Pancreas (tissue), 10 donors: ENCODE data around the gene LIG1. TPM values are rescaled to one million over a fixed set of nuclear protein-coding genes. Genes with fewer than 3 reads are reported as not detected.

ENCODE experiments used
- ATAC-seq, 4 donors: fragments of 200-7000 bp; cut with Tn5 transposase; one replicate each; pipeline versions ENCODE4 v1.8.0 to v1.9.1; 2020; ENCODE audit warnings: mild to moderate bottlenecking in 4 of 4, moderate library complexity in 4 of 4
- DNase-seq, 6 donors: peaks; one replicate each; pipeline ENCODE4 v3.0.0-alpha.2; 2020
- FAIRE-seq: peaks from 2 replicates; lab custom pipeline; 2012; peaks lifted over from hg19 to GRCh38; lab: Jason Lieb, UNC
- H3K27ac ChIP-seq, 4 donors: fragments of 200-600 bp; sonication (generic); 1 replicate in 3 of 4; 2 replicates in 1 of 4; pipeline versions ENCODE4 v1.5.0 to v1.8.0; 2020
- H3K27me3 ChIP-seq, 4 donors: fragments of 200-600 bp; one replicate each; pipeline ENCODE4 v1.8.0; 2021
- H3K36me3 ChIP-seq, 3 donors: fragments of 200-600 bp; sonication (generic) in 1 of 3; one replicate each; pipeline versions ENCODE4 v1.5.0 to v1.8.0; 2020 to 2021
- H3K4me1 ChIP-seq, 3 donors: fragments of 200-600 bp; one replicate each; pipeline ENCODE4 v1.8.0; 2021
- H3K4me3 ChIP-seq, 4 donors: fragments of 200-600 bp; sonication (generic) in 2 of 4; one replicate each; pipeline versions ENCODE4 v1.5.0 to v1.8.0; 2020 to 2021
- H3K9me3 ChIP-seq, 4 donors: fragments of 200-600 bp; one replicate each; pipeline ENCODE4 v1.8.0; 2021
- CTCF ChIP-seq, 4 donors: fragments of 200-600 bp; sonication (generic) in 3 of 4; IDR thresholded peaks; one replicate each; pipeline versions ENCODE4 v1.5.0 to v1.8.0; 2021; ENCODE audit warnings: antibody characterized with exemption in 4 of 4
- WGBS, 2 donors: extraction: QIAGEN DNeasy Blood & Tissue Kit; methylation state at CpG; one replicate each; pipeline ENCODE4 v1.1.7; 2013; 5-methylcytosine and 5-hydroxymethylcytosine counted together
- intact Hi-C, 3 donors: fragments of 100-400 bp; cut with DNase I; formaldehyde crosslinking; loops; one replicate each; pipeline versions ENCODE4 v1.11.1 to v1.14.2; 2022
- polyA plus RNA-seq, 2 donors: library from polyadenylated mRNA; stranded (reverse); fragments of 200-250 nt; gene quantifications; one replicate each; pipeline ENCODE4 v1.2.3, GENCODE V29; 2013
- total RNA-seq, 6 donors: library from RNA; stranded (reverse); fragmentation: NEBNext Ultra II Directional in 4 of 6; extraction: Animal tissue kit (Norgen Biotek cat#: 25700) in 4 of 6; gene quantifications; one replicate each; pipeline versions ENCODE4 v1.2.1 to v1.2.4, GENCODE V29; 2021 to 2023
- donor health status: healthy with polysubstance abuse.
- donor health status: DM: no; HTN: no; CAD: no; lungs with moderate emphysema.
- donor health status: DM: no; HTN: no; CAD: no.
- donor health status: control.
- donor health status: control.
- donor health status: Bipolar disorder and iron deficiency.
- donor health status: DM: yes; HTN: yes; CAD: no.
- donor health status: DM: no; HTN: no; CAD: no.
- donor health status: DM: no; HTN: no; CAD: no.
- donor health status: DM: yes; HTN: yes; CAD: no.

LIG1 gene
- total and polyA plus RNA-seq, 8 donors, result 10.1 to 78.8 (median 21.0) TPM

- ATAC-seq (no peak), DNase-seq (no peak), FAIRE-seq (no peak)
- H3K4me1 ChIP-seq, result peaks cover 0 to 17% (median 5%) of the 10 kb centered on the region in 3 donors
- peak overlapping the region; percentile 87 to 94 (median 92) for H3K27ac ChIP-seq
- TF ChIP-seq CTCF (IDR thresholded peaks at IDR 0.05), result no peak
- H3K9me3 ChIP-seq, result no peaks in the 10 kb centered on the region
- H3K4me3 ChIP-seq, result no peak overlapping the region
- H3K36me3 ChIP-seq, result no peaks in the 10 kb centered on the region
- H3K27me3 ChIP-seq, result no peaks in the 10 kb centered on the region
- 51 to 58% methylated on average over 7 of the region's 7 CpGs for WGBS, 2 donors
- intact Hi-C loops, result no loop called here
Observed at GRCh38 chr19:48111280-48111679, 58.9 kb downstream of the LIG1 start.

DNA sequence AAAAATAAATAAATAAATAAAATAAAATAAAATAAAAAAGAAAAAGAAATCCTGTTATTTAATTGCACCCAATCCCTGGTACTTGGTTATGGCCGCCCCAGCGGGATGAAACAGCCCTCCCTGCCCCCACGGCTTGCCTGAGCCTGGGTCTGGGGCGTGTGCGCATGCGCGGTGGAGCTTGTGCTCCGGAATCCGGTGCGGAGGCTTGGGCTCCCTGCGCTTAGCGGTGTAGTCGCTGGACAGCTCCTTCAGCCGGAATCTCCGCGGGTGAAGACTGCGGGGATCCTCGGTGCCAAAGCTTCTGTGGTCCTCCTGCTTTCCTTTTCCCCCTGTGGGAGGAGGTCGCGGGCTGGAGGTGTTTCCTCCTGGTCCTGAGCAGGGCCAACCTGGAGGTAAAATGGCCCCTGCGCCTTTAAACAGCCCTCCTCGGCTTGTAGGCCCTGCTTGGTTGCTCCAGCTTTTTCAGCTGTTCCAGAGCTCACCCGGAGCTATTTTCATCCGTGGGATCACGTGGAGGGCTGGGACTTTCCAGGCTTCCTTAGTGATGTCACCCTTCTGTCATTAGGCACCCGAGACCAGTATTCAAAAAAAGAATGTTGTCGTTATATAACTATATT lies 59.7 kb downstream of the LIG1 start, which contains the start of gene PLA2G4C:
PLA2G4C (minus strand) TSS at position 468 of the 617 bp plus-strand sequence. CDS start 4,288 bp downstream, outside the sequence.
- H3K4me1 ChIP-seq, result peaks cover 0 to 17% (median 5%) of the 10 kb centered on the region in 3 donors
- no peak for TF ChIP-seq CTCF (IDR thresholded peaks at IDR 0.05)
- FAIRE-seq (no peak), ATAC-seq (peak; percentile 83 to 89 (median 87)), DNase-seq (peak; percentile 84 to 97 (median 90))
- peak within 1 kb of the TSS; percentile 87 to 94 (median 92) for H3K27ac ChIP-seq
- 0% methylated on average over 27 of the region's 27 CpGs for WGBS, 2 donors
- no peaks in the 10 kb centered on the region for H3K9me3 ChIP-seq
- intact Hi-C loops, result no loop called here
- H3K4me3 ChIP-seq, result peak within 1 kb of the TSS in 3 of 4 donors; percentile 24 to 52 (median 42)
- H3K36me3 ChIP-seq, result no peaks in the 10 kb centered on the region
- no peaks in the 10 kb centered on the region for H3K27me3 ChIP-seq

DNA sequence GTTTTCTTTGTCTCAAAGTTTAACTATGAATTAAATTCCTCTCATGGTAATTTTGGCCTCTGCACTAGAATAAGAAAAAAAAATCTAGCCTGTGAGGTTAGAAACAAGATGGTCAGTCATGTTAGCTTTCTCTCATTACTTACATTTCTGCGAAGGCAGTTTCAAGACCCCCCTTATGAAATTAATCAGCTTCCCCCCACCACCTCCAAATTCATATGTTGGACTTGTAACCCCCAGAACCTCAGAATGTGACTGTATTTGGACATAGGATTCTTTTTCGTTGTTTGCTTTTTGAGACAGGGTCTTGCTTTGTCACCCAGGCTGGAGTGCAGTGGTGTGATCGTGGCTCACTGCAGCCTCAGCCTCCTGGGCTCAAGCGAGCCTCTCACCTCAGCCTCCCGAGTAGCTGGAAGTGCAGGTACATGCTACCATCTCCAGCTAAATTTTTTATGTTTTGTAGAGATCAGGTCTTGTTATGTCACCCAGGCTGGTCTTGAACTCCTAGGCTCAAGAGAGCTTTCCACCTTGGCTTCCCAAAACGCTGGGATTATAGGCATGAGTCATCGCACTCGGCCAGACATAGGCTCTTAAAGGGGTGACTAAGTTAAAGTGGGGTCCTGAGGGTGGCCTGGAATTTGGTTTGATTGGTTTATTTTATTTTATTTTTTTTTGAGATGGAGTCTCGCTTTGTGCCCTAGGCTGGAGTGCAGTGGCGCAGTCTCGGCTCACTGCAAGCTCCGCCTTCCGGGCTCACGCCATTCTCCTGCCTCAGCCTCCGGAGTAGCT lies 61.0 kb downstream of the LIG1 start:
- Histone ChIP-seq H3K27me3 (no peaks in the 10 kb centered on the region), H3K27ac (no peak overlapping the region), H3K9me3 (no peaks in the 10 kb centered on the region), H3K4me1 (peaks cover 0 to 17% (median 5%) of the 10 kb centered on the region in 3 donors), H3K36me3 (no peaks in the 10 kb centered on the region), H3K4me3 (peak overlapping the region in 1 of 4 donors; percentile 52)
- DNase-seq, result no peak
- TF ChIP-seq CTCF (IDR thresholded peaks at IDR 0.05), result no peak
- ATAC-seq, result no peak
- intact Hi-C loops, result loop anchor here in 1 of 3 donors (5.0 kb wide), 1 partner anchor 43 kb away; no protein-coding TSS in a partner anchor
- FAIRE-seq, result no peak
- WGBS, 2 donors, result 74 to 75% methylated on average over 14 to 15 of the region's 15 CpGs

GRCh38 chr19:48103922-48104321 lies 66.2 kb downstream of the LIG1 start:
- Histone ChIP-seq H3K36me3 (no peaks in the 10 kb centered on the region), H3K9me3 (no peaks in the 10 kb centered on the region), H3K27me3 (no peaks in the 10 kb centered on the region), H3K4me1 (peaks cover 0 to 6% (median 5%) of the 10 kb centered on the region in 3 donors), H3K4me3 (no peak overlapping the region), H3K27ac (no peak overlapping the region)
- 86 to 92% methylated on average over 5 of the region's 5 CpGs for WGBS, 2 donors
- DNase-seq (no peak), ATAC-seq (no peak), FAIRE-seq (no peak)
- TF ChIP-seq CTCF (IDR thresholded peaks at IDR 0.05), result no peak
- intact Hi-C loops, result no loop called here
